Lower leg skin (tissue), 3 donors: Measurements from ENCODE around the gene UBL4A.

ENCODE experiments used
- CTCF ChIP-seq, 3 donors: fragments of 450-650 bp; IDR thresholded peaks; one replicate each; pipeline ENCODE4 v1.5.1; 2016; ENCODE audit warnings: antibody characterized with exemption in 3 of 3, mild to moderate bottlenecking in 3 of 3, moderate library complexity in 2 of 3
- POLR2A ChIP-seq, 2 donors: fragments of 450-650 bp; IDR thresholded peaks; one replicate each; pipeline ENCODE4 v1.6.1; 2016 to 2017; ENCODE audit warnings: antibody characterized with exemption in 2 of 2, mild to moderate bottlenecking in 1 of 2, moderate library complexity in 1 of 2

- TF ChIP-seq CTCF (IDR thresholded peaks at IDR 0.05) (no peak), POLR2A (IDR thresholded peaks at IDR 0.05) (no peak)
Measured at GRCh38 chrX:154483325-154483724, 3.1 kb downstream of the UBL4A start.
